ENCODE measurements around the gene EGFL6. TPM values are rescaled to one million over a fixed set of nuclear protein-coding genes. Genes with fewer than 3 reads are reported as not detected.

Gene EGFL6
- total RNA-seq, 1 experiment from 2014 or later = not detected

GRCh38 chrX:13574600-13574999 is 5.2 kb downstream of the EGFL6 start:
- TF ChIP-seq EZH2 (IDR thresholded peaks at IDR 0.05; ENCODE audit: low read length, unreplicated experiment) = no peak
- TF ChIP-seq EZH2phosphoT487 (IDR thresholded peaks at IDR 0.05; ENCODE audit: borderline replicate concordance, low read length) = no peak
- no peak for TF ChIP-seq CTCF (conservative IDR thresholded peaks at IDR 0.05; ENCODE audit: low read depth, low read length)

GRCh38 chrX:13579661-13580060 is 10.3 kb downstream of the EGFL6 start:
- CTCF ChIA-PET = no interaction called here
- no peak for ATAC-seq
- TF ChIP-seq EZH2 (IDR thresholded peaks at IDR 0.05; ENCODE audit: low read length, unreplicated experiment) = no peak
- TF ChIP-seq CTCF (conservative IDR thresholded peaks at IDR 0.05; ENCODE audit: low read depth, low read length) = no peak
- TF ChIP-seq EZH2phosphoT487 (IDR thresholded peaks at IDR 0.05; ENCODE audit: borderline replicate concordance, low read length) = no peak
- POLR2A ChIA-PET (ENCODE audit: unreplicated experiment) = no interaction called here
- H3K27ac ChIP-seq (ENCODE audit: low read length) = no peak overlapping the region
- H4K20me1 ChIP-seq (ENCODE audit: low read length) = no peaks in the 10 kb centered on the region
- H3K9me3 ChIP-seq (ENCODE audit: low read length) = no peaks in the 10 kb centered on the region
- H3F3A ChIP-seq (ENCODE audit: low read length, unreplicated experiment) = no peaks in the 10 kb centered on the region
- no peaks in the 10 kb centered on the region for H3K79me2 ChIP-seq (ENCODE audit: low read length)
- intact Hi-C loops (cut with micrococcal nuclease) = no loop called here
- DNase-seq = no peak
- no peak overlapping the region for H2AFZ ChIP-seq (ENCODE audit: low read length)
- no peak overlapping the region for H3K4me2 ChIP-seq (ENCODE audit: low read length)
- BruUV-seq (replicated peaks) = no TSS peak
- H3K4me3 ChIP-seq (ENCODE audit: low read length) = no peak overlapping the region
- H3K9me2 ChIP-seq (replicated peaks; ENCODE audit: low read length) = no peaks in the 10 kb centered on the region
- no peaks in the 10 kb centered on the region for H3K4me1 ChIP-seq (ENCODE audit: insufficient read depth, low read length)
- no peaks in the 10 kb centered on the region for H3K36me3 ChIP-seq (ENCODE audit: low read depth, low read length)
- H3K27me3 ChIP-seq (ENCODE audit: low read length) = peaks cover 16% of the 10 kb centered on the region; the same call in 1 of the 2 replicates
- no peak overlapping the region for H3K9ac ChIP-seq (ENCODE audit: low read length)

More at GRCh38 chrX:13574600-13574999, 5.2 kb downstream of the EGFL6 start:
- Histone ChIP-seq H4K20me1 (ENCODE audit: low read length) (no peaks in the 10 kb centered on the region), H2AFZ (ENCODE audit: low read length) (no peak overlapping the region), H3F3A (ENCODE audit: low read length, unreplicated experiment) (no peaks in the 10 kb centered on the region), H3K27me3 (ENCODE audit: low read length) (peaks cover 37% of the 10 kb centered on the region), H3K27ac (ENCODE audit: low read length) (no peak overlapping the region), H3K4me2 (ENCODE audit: low read length) (no peak overlapping the region), H3K79me2 (ENCODE audit: low read length) (no peaks in the 10 kb centered on the region), H3K36me3 (ENCODE audit: low read depth, low read length) (no peaks in the 10 kb centered on the region), H3K9ac (ENCODE audit: low read length) (no peak overlapping the region), H3K9me2 (replicated peaks; ENCODE audit: low read length) (no peaks in the 10 kb centered on the region), H3K9me3 (ENCODE audit: low read length) (no peaks in the 10 kb centered on the region), H3K4me1 (ENCODE audit: insufficient read depth, low read length) (no peaks in the 10 kb centered on the region), H3K4me3 (ENCODE audit: low read length) (no peak overlapping the region)
- DNase-seq (no peak), ATAC-seq (no peak)
- no TSS peak for BruUV-seq (replicated peaks)
- intact Hi-C loops (cut with micrococcal nuclease) = no loop called here
- CTCF ChIA-PET = no interaction called here
- POLR2A ChIA-PET (ENCODE audit: unreplicated experiment) = no interaction called here

- DNase-seq = no peak
- Histone ChIP-seq H3K9me2 (replicated peaks; ENCODE audit: low read length) (no peaks in the 10 kb centered on the region), H3K9me3 (ENCODE audit: low read length) (no peaks in the 10 kb centered on the region), H3K27ac (ENCODE audit: low read length) (no peak overlapping the region), H4K20me1 (ENCODE audit: low read length) (no peaks in the 10 kb centered on the region), H3K36me3 (ENCODE audit: low read depth, low read length) (no peaks in the 10 kb centered on the region), H3K27me3 (ENCODE audit: low read length) (peaks cover 21% of the 10 kb centered on the region; the same call in 1 of the 2 replicates), H3F3A (ENCODE audit: low read length, unreplicated experiment) (no peaks in the 10 kb centered on the region), H2AFZ (ENCODE audit: low read length) (no peak overlapping the region), H3K4me3 (ENCODE audit: low read length) (no peak overlapping the region), H3K4me1 (ENCODE audit: insufficient read depth, low read length) (no peaks in the 10 kb centered on the region), H3K4me2 (ENCODE audit: low read length) (no peak overlapping the region), H3K79me2 (ENCODE audit: low read length) (no peaks in the 10 kb centered on the region), H3K9ac (ENCODE audit: low read length) (no peak overlapping the region)
- intact Hi-C loops (cut with micrococcal nuclease) = no loop called here
- no TSS peak for BruUV-seq (replicated peaks)
- CTCF ChIA-PET = no interaction called here
- TF ChIP-seq EZH2 (IDR thresholded peaks at IDR 0.05; ENCODE audit: low read length, unreplicated experiment) (no peak), EZH2phosphoT487 (IDR thresholded peaks at IDR 0.05; ENCODE audit: borderline replicate concordance, low read length) (no peak), CTCF (conservative IDR thresholded peaks at IDR 0.05; ENCODE audit: low read depth, low read length) (no peak)
- ATAC-seq = no peak
- POLR2A ChIA-PET (ENCODE audit: unreplicated experiment) = no interaction called here
Measured at GRCh38 chrX:13581554-13581953, 12.2 kb downstream of the EGFL6 start.

Data from PC-3 (cell line).